ENCODE data around the gene GRIN1. TPM values are rescaled to one million over a fixed set of nuclear protein-coding genes. Genes with fewer than 3 reads are reported as not detected.

GRIN1 gene
- total and polyA plus RNA-seq, 10 of the 15 experiments (the other 5 are each of a cell fraction or from before 2014, with no cell fraction given) = 0.05 to 0.10 (median 0.06) TPM; not detected in 6

- TF ChIP-seq NR2C2 (IDR thresholded peaks at IDR 0.05; ENCODE audit: borderline replicate concordance, control insufficient read depth, insufficient read length, low read depth) (no peak), E4F1 (IDR thresholded peaks at IDR 0.05; ENCODE audit: borderline replicate concordance, partially characterized antibody) (peak; percentile 82), ZNF217 (IDR thresholded peaks at IDR 0.05) (peak; percentile 49; the same call in 1 of the 2 replicates), JUND (IDR thresholded peaks at IDR 0.05; ENCODE audit: low read depth, low read length) (no peak), E2F8 (IDR thresholded peaks at IDR 0.05; ENCODE audit: low read depth, partially characterized antibody) (no peak), SMC3 (IDR thresholded peaks at IDR 0.05; ENCODE audit: borderline replicate concordance, low read length) (no peak), ZNF592 (IDR thresholded peaks at IDR 0.05) (no peak), YBX1 (IDR thresholded peaks at IDR 0.05) (no peak), IKZF1 (conservative IDR thresholded peaks at IDR 0.05) (peak; percentile 60), STAT1 (conservative IDR thresholded peaks at IDR 0.05) (no peak), MYC (IDR thresholded peaks at IDR 0.05; ENCODE audit: insufficient read depth, insufficient read length, insufficient replicate concordance, low read length, severe bottlenecking) (no peak), HCFC1 (IDR thresholded peaks at IDR 0.05; ENCODE audit: low read length) (no peak), EED (IDR thresholded peaks at IDR 0.05; ENCODE audit: low read depth) (no peak), USF2 (IDR thresholded peaks at IDR 0.05; ENCODE audit: borderline replicate concordance, low read depth, low read length) (peak; percentile 38; the same call in 1 of the 2 replicates), CBX5 (IDR thresholded peaks at IDR 0.05; ENCODE audit: low read depth) (no peak), SREBF1 (IDR thresholded peaks at IDR 0.05; ENCODE audit: low read length) (no peak), POLR2A (IDR thresholded peaks at IDR 0.05; ENCODE audit: low read depth, low read length) (peak; percentile 95), HDAC6 (IDR thresholded peaks at IDR 0.05; ENCODE audit: unreplicated experiment) (no peak), STAT3 (IDR thresholded peaks at IDR 0.05; ENCODE audit: low read depth, low read length) (no peak), CHD2 (IDR thresholded peaks at IDR 0.05; ENCODE audit: borderline replicate concordance, low read depth, low read length) (peak; percentile 95)
Measured at GRCh38 chr9:137200311-137201204, 61.6 kb downstream of the GRIN1 start, which contains the start of gene TPRN (continued).
